T-helper 1 cell treated with Interleukin-12 subunit alpha and Interleukin-12 subunit beta and Interleukin-4 antibody, amounts not matched to agents 30 μg/mL and 1 μg/mL, for 36 hours (primary cell): ENCODE measurements around the gene ANO7.

Experiments
- H3K27ac Mint-ChIP-seq: one replicate; pipeline ENCODE4 v1.8.0; 2021; ENCODE audit warnings: mild to moderate bottlenecking, mixed read lengths
- H3K27me3 Mint-ChIP-seq: one replicate; pipeline ENCODE4 v1.8.0; 2021; ENCODE audit warnings: low read depth, mixed read lengths
- H3K36me3 Mint-ChIP-seq: one replicate; pipeline ENCODE4 v1.8.0; 2021; ENCODE audit warnings: low read depth, mixed read lengths
- H3K4me1 Mint-ChIP-seq: one replicate; pipeline ENCODE4 v1.8.0; 2021; ENCODE audit warnings: low read depth, mixed read lengths
- H3K4me3 Mint-ChIP-seq: one replicate; pipeline ENCODE4 v1.8.0; 2021; ENCODE audit warnings: mild to moderate bottlenecking, moderate library complexity, mixed read lengths
- H3K9me3 Mint-ChIP-seq: one replicate; pipeline ENCODE4 v1.8.0; 2021; ENCODE audit warnings: mixed read lengths

ANO7 gene

DNA sequence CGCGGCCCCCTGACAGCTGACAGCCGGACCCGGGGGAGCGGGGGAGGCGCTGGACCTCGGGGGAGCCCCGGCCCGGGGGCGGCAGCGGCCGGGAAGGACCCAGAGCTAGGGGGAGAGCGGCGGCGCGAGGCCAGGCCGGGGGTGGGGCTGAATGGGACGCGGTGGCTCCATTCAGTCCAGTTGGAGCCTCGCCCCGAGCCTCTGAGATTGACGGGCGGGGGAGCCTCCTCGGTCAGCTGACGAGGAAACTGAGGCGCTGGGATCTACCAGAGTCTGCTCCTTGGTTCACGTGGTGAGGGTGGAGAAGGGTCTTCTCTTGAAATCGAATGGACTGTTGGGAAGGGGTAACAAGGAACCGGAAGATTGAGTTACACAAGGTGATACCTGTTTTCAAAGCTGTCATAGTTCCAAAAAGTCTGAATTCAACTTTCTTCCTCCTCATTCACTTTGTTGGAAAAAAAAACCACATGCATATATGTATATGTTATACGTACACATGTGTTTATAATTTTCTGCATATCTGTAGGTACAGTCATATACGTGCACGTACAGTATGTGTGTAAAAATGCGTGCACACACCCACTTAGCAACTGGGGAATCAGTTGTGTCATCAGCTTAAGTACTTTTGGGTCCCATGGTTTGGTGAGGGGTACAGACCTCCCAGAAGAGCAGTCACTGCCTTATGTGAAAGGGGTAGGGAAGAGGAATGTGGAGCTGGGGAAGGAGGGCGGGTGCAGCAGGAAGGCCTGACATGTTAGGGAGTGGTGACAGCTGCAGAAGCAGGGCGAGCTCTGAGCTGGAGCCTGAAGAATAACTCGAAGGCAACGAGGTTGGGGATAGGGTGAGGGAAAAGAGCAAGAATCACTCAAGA is 37.6 kb upstream of the ANO7 start:
- Mint-ChIP-seq H3K36me3 (peaks cover 13% of the 10 kb centered on the region), H3K4me3 (peak overlapping the region; percentile 99), H3K9me3 (no peaks in the 10 kb centered on the region), H3K27me3 (no peaks in the 10 kb centered on the region), H3K27ac (peak overlapping the region; percentile 78), H3K4me1 (peaks cover 43% of the 10 kb centered on the region)

- H3K4me3 Mint-ChIP-seq = peak overlapping the region; percentile 99
- H3K36me3 Mint-ChIP-seq = peaks cover 13% of the 10 kb centered on the region
- H3K27me3 Mint-ChIP-seq = no peaks in the 10 kb centered on the region
- H3K27ac Mint-ChIP-seq = no peak overlapping the region
- peaks cover 38% of the 10 kb centered on the region for H3K4me1 Mint-ChIP-seq
- H3K9me3 Mint-ChIP-seq = no peaks in the 10 kb centered on the region
Measured at GRCh38 chr2:241151934-241152660, 36.4 kb upstream of the ANO7 start.

DNA sequence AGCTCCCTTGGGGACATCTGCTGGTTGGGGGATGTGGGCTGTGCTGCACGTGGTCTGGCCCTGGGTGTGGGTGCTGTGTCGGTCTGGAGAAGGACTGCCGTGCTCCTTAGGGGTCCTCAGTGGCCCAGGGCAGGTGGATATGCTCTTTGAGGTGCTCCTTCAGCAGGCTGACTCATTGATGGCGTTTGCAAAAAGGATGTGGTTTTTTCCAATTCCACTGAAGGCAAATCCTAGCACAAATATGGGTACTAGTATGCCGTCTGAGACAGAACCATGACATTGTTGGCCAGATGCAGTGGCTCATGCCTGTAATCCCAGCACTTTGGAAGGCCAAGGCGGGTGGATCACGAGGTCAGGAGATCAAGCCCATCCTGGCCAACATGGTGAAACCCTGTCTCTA is 34.9 kb upstream of the ANO7 start:
- H3K27me3 Mint-ChIP-seq = no peaks in the 10 kb centered on the region
- H3K9me3 Mint-ChIP-seq = no peaks in the 10 kb centered on the region
- peaks cover 29% of the 10 kb centered on the region for H3K4me1 Mint-ChIP-seq
- H3K36me3 Mint-ChIP-seq = peaks cover 21% of the 10 kb centered on the region
- H3K4me3 Mint-ChIP-seq = peak overlapping the region; percentile 44
- H3K27ac Mint-ChIP-seq = peak overlapping the region; percentile 21

DNA sequence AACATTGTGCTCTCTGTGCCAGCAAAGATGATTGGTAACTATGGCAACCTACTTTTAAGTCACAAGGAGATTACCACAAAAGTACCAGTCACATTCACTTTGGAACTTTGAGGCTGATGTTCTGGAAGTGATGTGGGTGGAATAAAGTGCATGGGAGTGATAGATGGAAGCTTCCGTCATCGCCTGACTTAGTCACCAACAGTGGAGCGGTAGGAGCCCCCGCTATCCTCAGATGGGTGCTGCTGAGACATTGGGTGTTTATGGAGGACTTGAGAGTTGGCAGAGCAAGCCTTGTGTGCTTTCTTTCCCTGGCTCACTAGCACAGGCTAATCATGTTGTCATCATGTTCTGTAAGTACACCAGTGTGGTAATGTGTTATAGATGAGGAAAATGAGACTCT is 33.6 kb upstream of the ANO7 start:
- Mint-ChIP-seq H3K4me1 (peaks cover 28% of the 10 kb centered on the region), H3K4me3 (no peak overlapping the region), H3K27ac (peak overlapping the region; percentile 34), H3K9me3 (no peaks in the 10 kb centered on the region), H3K27me3 (no peaks in the 10 kb centered on the region), H3K36me3 (peaks cover 27% of the 10 kb centered on the region)

GRCh38 chr2:241155936-241156335 is 32.5 kb upstream of the ANO7 start:
- peaks cover 24% of the 10 kb centered on the region for H3K4me1 Mint-ChIP-seq
- peaks cover 27% of the 10 kb centered on the region for H3K36me3 Mint-ChIP-seq
- H3K27ac Mint-ChIP-seq = no peak overlapping the region
- no peak overlapping the region for H3K4me3 Mint-ChIP-seq
- H3K27me3 Mint-ChIP-seq = no peaks in the 10 kb centered on the region
- H3K9me3 Mint-ChIP-seq = no peaks in the 10 kb centered on the region

GRCh38 chr2:241156971-241157441 is 31.5 kb upstream of the ANO7 start:
- Mint-ChIP-seq H3K27me3 (no peaks in the 10 kb centered on the region), H3K27ac (no peak overlapping the region), H3K4me1 (peaks cover 14% of the 10 kb centered on the region), H3K4me3 (no peak overlapping the region), H3K9me3 (no peaks in the 10 kb centered on the region), H3K36me3 (peaks cover 29% of the 10 kb centered on the region)

- no peak overlapping the region for H3K4me3 Mint-ChIP-seq
- peaks cover 34% of the 10 kb centered on the region for H3K36me3 Mint-ChIP-seq
- H3K4me1 Mint-ChIP-seq = peaks cover 8% of the 10 kb centered on the region
- no peaks in the 10 kb centered on the region for H3K9me3 Mint-ChIP-seq
- no peak overlapping the region for H3K27ac Mint-ChIP-seq
- H3K27me3 Mint-ChIP-seq = no peaks in the 10 kb centered on the region
Measured at GRCh38 chr2:241157841-241158545, 30.5 kb upstream of the ANO7 start.

- no peaks in the 10 kb centered on the region for H3K9me3 Mint-ChIP-seq
- H3K36me3 Mint-ChIP-seq = peaks cover 32% of the 10 kb centered on the region
- H3K27me3 Mint-ChIP-seq = no peaks in the 10 kb centered on the region
- no peak overlapping the region for H3K27ac Mint-ChIP-seq
- no peak overlapping the region for H3K4me3 Mint-ChIP-seq
- peaks cover 2% of the 10 kb centered on the region for H3K4me1 Mint-ChIP-seq
Measured at GRCh38 chr2:241158546-241158900, 30.0 kb upstream of the ANO7 start.

- H3K9me3 Mint-ChIP-seq = no peaks in the 10 kb centered on the region
- no peak overlapping the region for H3K4me3 Mint-ChIP-seq
- H3K27me3 Mint-ChIP-seq = no peaks in the 10 kb centered on the region
- no peaks in the 10 kb centered on the region for H3K4me1 Mint-ChIP-seq
- no peak overlapping the region for H3K27ac Mint-ChIP-seq
- peaks cover 31% of the 10 kb centered on the region for H3K36me3 Mint-ChIP-seq
Measured at GRCh38 chr2:241159116-241159515, 29.4 kb upstream of the ANO7 start.

- no peak overlapping the region for H3K4me3 Mint-ChIP-seq
- H3K27me3 Mint-ChIP-seq = no peaks in the 10 kb centered on the region
- no peaks in the 10 kb centered on the region for H3K4me1 Mint-ChIP-seq
- no peaks in the 10 kb centered on the region for H3K9me3 Mint-ChIP-seq
- H3K27ac Mint-ChIP-seq = no peak overlapping the region
- peaks cover 33% of the 10 kb centered on the region for H3K36me3 Mint-ChIP-seq
Measured at GRCh38 chr2:241160318-241160717, 28.2 kb upstream of the ANO7 start.

GRCh38 chr2:241161646-241162281 is 26.7 kb upstream of the ANO7 start:
- Mint-ChIP-seq H3K27me3 (no peaks in the 10 kb centered on the region), H3K36me3 (peaks cover 34% of the 10 kb centered on the region), H3K4me1 (no peaks in the 10 kb centered on the region), H3K9me3 (no peaks in the 10 kb centered on the region), H3K4me3 (no peak overlapping the region), H3K27ac (no peak overlapping the region)

- no peaks in the 10 kb centered on the region for H3K4me1 Mint-ChIP-seq
- H3K9me3 Mint-ChIP-seq = no peaks in the 10 kb centered on the region
- peaks cover 40% of the 10 kb centered on the region for H3K36me3 Mint-ChIP-seq
Measured at GRCh38 chr2:241163601-241164118, 24.8 kb upstream of the ANO7 start.

DNA sequence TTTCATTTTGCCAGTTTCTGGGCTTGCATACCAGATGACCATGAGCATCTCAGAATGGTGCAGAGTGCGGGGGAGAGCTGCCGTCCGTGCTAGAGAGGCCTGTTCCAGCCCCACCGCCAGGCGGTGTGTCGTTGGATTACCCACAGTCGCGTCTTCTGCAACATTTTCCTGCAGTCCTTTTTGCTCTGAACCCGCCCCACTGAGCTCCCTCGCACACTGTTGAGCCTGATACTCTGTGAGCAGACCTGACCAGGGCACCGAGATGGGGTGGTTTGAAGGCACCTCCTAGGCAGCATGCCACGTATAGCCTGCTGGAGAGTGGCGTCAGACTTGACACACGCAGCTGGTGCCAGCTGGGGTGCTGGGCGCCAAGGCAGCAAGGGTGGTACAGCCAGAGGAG is 20.1 kb upstream of the ANO7 start:
- Mint-ChIP-seq H3K4me1 (no peaks in the 10 kb centered on the region), H3K27me3 (no peaks in the 10 kb centered on the region), H3K4me3 (no peak overlapping the region), H3K27ac (no peak overlapping the region), H3K36me3 (peaks cover 57% of the 10 kb centered on the region), H3K9me3 (peaks cover 16% of the 10 kb centered on the region)

More at GRCh38 chr2:241163601-241164118, 24.8 kb upstream of the ANO7 start:
- Mint-ChIP-seq H3K27me3 (no peaks in the 10 kb centered on the region), H3K27ac (no peak overlapping the region), H3K4me3 (no peak overlapping the region)

DNA sequence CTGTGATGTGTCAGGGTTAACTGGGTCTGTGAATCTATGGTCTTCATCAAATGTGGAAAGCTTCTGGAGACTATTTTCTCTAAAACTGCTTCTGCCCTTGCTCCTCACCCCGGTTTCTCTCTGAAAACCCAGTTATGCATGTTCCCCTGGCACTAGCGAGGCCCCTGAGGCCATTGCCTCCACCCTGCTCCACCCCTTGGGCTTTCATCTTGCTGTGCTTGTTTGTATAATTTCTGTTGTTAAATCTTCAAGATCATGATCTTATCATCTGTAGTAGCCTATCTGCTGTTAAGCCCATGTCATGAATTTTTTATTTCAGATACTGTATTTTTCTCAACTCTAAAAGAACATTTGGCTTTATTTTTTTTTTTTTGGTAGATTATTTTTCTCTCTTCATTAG is 14.9 kb upstream of the ANO7 start:
- Mint-ChIP-seq H3K4me1 (no peaks in the 10 kb centered on the region), H3K9me3 (peaks cover 16% of the 10 kb centered on the region), H3K4me3 (no peak overlapping the region), H3K27me3 (no peaks in the 10 kb centered on the region), H3K27ac (no peak overlapping the region), H3K36me3 (peaks cover 47% of the 10 kb centered on the region)
